GM19240 (cell line): ENCODE measurements around the gene CEP72.
"Not testable (repeated sequence)": the region's sequence is repeated elsewhere in the genome, so short reads cannot be mapped to it uniquely, and the experiment has no call there.

Experiments
- DNase-seq: peaks from one replicate; pipeline ENCODE4 v3.0.0; 2011; ENCODE audit warnings: low spot score; ENCODE audit not compliant: insufficient read length

CEP72 gene

DNA sequence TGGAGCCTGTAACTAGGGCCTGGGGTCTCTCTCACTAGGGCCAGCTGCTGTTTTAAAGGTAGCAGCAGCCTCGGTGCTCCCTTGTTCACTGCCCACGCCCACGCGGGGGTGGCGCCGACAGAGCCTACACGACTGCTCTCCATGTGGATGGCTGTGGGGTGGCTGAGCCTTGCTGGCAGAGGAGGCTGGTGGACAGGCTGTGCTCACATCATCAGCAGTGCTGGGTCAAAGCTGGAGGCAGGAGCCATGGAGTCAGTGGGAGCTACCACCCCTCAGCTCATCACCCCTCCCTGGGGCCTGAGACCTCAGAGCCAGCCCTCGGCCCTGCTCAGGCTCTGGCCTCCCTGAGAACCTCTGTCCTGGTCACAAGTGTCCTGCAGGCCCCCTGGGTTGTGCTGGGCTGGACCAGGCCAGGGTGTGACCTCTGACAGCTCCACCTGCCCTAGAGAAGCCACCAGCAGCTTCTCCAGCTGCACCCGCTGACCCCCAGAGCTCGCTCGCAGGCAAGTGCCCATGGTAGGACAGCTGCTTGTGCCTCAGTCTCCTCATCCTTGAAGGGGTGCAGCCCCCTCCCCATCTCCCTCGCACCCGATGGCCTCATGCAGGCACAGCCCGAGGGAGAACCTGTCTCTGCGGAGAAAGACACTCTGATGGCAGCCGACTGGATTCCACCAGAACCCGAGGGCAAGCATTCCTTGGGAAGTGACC, 70.7 kb downstream of the CEP72 start:
- not testable (repeated sequence) for DNase-seq

DNA sequence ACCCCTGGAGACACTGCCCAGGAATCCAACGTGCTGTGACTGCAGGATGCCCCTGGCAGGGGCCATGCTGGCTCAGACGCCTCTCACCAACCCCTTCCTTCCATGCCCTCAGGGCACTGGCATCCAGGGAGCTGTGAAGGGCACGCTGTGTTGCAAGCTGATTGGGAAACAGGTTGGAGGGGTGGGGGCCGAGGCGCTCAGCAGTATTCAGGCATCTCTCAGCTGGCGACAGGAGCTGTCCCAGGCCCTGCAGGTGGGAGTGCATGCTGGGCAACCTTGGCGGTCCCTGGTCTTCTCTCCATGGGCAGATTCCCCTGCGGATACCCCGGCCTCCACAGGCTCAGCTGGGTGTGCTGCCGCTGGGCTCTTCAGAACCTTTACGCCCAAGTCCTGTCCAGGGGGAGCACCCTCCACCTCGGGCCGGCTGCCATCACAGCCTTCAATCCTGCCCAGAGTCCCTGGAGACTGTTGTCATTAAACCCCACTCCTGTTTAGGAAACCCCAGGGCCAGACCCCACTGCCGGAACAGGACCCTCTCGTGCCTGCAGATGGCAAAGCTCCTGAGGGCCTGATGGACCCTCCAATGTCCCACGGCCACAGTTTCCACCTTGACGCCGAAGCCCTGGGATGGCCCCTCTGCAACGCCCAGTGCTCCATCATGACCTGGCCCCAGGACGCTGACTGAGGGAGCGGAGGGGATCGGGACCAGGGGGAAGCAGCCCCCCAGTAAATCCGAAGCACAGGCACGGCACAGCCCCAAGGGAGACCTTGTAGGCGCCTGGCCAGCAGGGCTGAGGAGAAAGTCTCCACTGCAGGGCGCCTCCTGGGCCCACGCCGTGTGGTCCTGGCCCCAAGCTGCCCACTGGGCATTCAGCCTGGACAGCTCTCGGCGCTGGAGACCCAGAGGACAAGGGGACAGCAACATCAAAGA, 71.7 kb downstream of the CEP72 start:
- no peak for DNase-seq

DNA sequence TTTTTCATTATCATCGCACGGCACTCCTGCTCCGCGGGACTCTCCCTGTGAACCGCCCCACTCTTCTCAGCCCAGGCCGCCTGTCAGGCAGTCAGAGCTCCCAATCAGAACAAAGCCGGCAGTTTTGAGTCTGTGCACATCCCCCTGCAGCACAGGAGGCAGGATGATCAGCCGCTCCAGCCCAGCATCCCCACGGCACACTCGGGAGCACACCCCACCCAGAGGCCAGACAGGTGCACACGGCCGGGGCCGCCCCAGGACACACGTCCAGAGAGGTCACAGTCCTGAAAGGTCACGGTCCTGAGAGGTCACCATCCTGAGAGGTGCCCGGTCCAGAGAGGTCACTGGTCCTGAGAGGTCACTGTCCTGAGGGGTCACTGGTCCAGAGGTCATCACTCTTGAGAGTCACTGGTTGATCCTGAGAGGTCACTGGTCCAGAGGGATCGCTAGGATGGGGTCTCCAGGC, 72.6 kb downstream of the CEP72 start:
- DNase-seq: no peak

DNA sequence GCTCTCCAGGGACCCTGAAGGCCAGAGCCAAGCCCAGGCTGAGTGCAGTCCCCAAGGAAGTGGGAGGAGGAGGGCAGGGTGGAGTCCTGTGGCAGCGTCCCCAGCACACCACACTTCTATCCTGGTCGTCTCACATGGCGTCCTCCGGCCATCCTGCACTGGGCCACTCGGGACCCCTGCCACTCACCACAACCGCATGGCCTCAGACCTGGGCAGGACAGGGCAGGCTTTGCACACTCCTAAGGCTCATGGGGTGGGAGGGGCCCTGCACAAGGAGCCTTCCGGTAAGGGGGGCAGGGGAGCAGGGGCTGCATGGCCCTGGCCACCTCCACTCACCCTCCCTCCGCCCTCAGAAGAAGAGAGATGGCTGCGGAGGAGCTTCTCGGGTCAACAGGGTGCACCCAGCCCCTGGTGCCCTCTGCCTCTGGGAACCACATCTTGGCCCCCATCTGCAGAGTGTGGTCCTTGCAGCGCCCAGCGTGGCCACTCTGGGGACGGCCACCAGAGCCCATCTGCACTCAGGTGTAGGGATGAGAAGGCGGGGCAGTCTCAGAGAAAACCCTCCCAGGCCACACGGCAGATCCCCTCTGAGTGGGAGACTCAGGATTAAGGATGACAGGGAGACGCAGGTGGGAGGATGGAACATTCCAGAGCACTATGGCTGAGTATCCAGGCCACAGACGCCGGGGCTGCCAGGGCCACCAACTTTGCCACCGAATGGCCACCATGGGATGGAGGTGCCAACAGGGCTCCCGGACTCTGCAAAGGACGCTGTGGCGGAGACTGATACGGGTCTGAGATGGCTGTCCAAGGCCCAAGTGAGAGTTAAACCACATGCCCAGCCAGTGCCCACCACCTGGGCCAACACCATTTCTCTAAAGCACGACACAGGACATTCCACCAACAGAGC, 73.4 kb downstream of the CEP72 start:
- no peak for DNase-seq

DNA sequence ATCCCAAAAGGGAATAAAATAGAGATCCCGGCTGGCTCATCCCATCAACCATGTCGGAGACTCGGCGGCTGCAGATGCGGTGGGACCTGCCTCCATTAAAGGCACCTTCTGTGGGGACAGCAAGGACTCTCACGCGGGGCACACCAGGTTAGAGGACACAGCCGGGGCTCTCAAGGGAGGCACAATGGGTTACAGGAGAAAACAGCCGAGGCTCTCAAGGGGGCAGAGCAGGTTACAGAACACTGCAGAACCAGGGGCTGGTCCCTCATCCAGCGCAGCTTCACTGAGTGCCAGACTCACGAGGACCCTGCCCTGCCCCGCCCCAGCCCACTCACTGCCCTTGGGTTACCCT, 74.0 kb downstream of the CEP72 start:
- not testable (repeated sequence) for DNase-seq

DNA sequence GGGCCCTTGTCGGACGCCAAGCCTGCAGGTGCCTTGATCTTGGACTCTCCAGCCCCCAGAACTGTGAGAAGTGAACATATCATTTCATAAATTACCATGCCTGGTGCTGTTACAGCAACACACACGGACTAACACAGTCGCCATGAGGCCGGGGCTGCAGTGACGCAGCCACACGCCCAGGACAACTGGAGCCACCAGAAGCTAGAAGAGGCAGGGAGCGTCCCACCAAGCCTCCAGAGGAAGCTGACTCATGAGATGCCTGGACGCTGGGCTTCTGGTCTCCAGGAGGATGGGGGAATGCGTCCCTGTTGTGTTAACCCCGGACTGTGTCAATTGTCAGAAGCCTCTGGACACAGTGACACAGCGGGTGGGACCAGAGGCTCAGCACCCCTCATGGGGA, 74.8 kb downstream of the CEP72 start:
- not testable (repeated sequence) for DNase-seq

DNA sequence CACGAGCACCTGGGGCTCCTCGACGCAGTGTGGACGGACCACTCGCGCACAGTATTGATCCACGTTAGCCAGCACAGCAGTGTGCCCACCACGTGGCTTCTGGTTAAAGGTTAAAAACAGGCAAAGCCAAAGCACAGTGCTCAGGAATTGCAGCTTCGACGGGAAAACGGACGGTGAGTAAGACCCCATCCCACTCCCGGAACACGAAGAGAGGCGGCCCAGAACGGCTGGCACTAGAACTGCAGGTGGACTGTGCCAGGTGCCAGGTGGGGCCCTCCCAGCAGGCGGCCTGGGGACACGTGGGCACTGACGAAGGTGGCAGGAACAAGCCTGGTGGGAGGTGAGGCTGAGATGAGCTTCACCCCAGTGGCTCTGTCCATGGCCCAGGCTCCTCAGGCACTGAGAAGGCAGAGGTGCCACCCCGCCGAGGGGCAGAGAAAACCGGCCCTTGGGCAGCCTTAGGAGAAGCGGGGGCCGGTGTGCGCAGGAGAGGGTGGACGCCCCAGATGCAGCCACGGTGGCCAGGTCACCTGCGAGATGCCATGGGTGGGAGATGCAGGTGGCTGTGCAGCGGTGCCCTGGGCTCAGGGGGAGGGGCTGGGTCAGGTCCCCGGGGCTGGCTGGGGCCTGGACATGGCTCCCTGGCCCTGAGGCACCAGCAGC, 76.3 kb downstream of the CEP72 start:
- DNase-seq: not testable (repeated sequence)

DNA sequence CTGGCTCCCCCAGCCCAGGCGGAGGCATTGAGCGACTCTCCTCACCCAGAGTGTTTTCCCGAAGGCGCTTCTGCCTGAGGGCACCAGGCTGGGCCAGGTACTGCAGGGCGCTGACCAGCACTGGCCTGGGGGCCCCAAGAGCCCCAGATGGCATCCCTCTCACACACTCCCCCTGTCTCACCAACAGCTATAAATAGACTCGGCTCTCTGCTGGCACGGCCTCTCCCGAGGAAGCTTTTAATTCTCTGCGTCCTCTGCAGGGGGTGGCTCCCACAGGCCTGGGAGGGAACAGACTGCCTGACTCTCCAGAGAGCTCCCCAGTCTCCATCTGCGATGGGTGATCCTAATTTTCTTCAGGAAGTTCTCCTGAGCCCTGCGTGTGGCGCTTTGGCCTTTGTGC, 78.2 kb downstream of the CEP72 start:
- not testable (repeated sequence) for DNase-seq

DNA sequence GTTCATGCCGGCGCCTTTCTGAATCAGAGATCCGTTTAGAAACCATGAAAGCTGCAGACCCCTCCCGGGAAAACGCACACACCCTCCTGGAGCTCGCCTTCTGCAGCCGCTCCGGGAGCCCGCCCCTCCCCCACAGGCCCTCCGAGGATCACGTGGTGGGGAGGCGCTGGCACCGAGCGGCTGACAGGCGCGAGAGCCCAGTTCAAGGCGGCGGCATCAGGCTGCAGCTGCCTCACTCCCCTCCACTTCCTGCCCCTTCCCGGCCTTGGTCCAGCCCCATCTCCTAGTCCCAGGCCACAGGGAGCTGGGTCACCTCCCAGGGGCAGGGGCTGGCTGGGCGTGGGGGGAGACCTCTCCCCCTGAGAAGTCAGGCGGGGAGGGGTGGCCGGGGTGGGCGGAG, 78.9 kb downstream of the CEP72 start:
- not testable (repeated sequence) for DNase-seq

DNA sequence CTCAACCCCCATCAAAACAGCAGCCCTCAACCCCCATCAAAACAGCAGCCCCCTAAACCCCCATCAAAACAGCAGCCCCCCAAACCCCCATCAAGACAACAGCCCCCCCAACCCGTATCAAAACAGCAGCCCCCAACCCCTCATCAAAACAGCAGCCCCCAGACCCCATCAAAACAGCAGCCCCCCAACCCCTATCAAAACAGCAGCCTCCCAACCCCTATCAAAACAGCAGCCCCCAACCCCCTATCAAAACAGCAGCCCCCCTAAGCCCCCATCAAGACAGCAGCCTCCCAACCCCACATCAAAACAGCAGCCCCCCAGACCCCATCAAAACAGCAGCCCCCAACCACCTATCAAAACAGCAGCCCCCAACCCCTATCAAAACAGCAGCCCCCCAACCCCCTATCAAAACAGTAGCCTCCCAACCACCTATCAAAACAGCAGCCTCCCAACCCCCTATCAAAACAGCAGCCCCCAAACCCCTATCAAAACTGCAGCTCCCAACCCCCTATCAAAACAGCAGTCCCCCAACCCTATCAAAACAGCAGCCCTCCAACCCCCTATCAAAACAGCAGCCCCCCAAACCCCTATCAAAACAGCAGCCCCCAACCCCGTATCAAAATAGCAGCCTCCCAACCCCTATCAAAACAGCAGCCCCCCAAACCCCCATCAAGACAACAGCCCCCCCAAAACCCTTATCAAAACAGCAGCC, 79.8 kb downstream of the CEP72 start:
- no peak for DNase-seq

DNA sequence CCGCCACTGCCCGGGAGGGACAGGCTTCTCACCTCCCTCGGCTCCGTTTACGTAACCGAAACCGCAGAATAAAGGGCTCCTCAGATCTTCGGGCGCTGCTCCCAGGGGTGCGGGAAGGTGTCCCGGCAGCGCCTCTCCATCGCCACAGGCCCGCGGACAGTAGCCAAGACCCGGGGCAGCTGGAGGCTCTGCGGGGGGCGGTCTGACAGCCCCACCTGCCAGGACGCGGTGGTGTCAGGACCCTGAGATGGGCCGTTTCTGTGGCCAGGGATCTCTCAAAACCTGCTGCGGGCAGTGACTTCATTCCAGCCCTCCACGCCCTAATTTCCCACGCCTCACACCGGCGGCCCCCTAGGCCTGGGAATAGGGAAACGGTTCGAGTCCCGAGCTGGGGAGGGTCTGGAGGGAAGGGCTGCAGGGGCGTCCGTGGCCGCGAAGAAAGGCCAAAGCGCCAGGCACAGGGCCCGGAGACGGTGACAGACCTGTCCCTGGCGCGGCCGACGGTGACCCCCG, 80.4 kb downstream of the CEP72 start:
- DNase-seq: not testable (repeated sequence)

DNA sequence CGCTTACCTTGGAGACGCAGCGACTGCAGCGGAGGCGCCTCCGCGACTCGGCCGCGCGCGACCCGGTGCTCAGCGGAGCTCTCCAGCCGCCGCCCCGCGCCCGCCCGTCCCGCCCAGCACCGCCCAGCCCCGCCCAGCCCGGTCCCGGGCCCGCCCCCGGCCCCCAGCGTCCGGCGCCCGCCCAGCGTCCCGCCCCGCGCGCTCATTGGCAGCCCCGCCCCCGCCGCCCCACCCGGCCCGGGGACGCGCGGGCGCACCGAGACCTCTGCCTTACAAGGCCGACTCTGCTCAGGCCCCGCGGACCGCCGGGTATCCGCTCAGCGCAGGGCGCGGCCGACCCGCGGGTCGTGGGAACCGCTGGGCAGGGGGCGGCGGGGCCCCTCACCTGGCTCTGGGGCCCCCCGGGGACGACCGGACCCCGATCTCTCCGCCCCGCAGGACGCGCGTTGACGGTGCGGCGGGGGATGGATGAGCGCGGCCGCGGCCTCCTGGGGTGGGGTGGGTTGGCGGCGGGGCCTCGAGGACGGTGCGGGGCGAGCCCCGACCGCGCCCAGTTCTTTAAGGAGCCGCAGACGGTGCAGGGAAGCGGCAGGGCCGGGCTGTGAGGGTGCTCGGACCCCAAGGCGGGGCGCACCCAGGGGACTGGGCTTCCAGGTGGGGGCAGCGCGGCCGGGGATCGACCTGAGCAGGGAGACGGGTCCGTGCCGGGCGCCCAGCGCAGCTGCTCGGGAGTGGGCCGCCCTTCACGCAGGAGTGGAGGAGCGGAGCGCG, 81.3 kb downstream of the CEP72 start, which contains the start of gene TPPP:
TSS of gene TPPP (minus strand) at position 82 of the 771 bp plus-strand sequence. CDS start 15,292 bp downstream, outside the sequence.
- peak; percentile 69 for DNase-seq

DNA sequence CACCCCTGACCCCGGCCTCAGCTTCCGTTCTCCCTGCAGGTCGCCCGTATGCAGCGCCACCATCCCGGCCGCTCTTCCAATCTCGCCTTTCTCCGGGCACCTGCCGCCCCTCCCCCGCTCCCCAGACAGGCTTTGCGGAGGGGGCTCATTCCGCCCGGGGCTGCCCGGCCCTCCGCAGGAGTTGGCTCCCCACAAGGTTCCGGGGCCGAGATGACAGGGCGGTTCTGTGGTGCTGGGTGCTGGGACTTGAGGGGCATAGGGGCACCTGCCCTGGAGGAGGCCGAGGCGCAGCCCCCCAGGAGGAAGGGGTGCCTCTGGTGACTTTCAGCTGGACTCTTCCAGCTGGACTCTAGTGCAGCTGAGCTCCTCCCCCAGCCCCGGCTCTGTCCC, 81.9 kb downstream of the CEP72 start:
- not testable (repeated sequence) for DNase-seq

DNA sequence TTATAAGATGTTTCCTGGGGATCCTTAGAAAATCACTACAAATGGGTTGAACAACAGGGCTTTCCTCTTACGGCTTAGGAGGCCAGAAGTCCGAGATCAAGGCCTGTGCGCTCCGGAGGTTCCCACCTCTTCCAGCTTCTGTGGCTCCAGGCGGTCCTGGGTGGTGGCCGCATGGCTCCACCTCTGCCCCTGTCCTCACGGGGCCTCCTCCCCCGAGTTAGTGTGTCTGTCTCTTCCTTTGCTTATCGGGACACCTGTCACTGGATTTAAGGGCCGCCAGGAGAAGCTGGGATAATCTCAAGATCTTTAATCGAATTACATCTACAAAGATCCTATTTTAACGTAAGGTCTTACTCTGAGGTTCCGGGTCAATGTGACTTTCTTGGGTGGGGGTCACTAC, 83.3 kb downstream of the CEP72 start:
- not testable (repeated sequence) for DNase-seq

DNA sequence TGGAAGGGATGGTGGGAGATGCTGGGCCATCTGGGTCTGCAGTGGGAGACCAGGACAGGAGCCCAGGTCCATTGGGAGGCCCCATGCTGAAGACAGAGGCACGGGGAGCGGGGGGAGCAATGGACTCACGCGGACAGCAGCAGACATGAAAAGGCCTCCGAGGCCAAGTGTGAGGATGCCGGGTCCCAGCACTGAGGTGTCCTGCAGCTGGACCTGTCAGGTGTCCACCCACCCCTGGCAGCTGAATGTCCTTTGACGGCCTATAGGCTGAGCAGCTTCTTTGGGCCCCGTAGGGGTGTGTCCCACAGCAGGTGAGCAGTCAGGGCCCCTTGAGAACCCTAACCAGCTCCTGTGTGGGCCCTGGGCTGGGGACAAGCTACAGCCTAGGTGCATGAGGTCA, 84.1 kb downstream of the CEP72 start:
- DNase-seq: not testable (repeated sequence)

DNA sequence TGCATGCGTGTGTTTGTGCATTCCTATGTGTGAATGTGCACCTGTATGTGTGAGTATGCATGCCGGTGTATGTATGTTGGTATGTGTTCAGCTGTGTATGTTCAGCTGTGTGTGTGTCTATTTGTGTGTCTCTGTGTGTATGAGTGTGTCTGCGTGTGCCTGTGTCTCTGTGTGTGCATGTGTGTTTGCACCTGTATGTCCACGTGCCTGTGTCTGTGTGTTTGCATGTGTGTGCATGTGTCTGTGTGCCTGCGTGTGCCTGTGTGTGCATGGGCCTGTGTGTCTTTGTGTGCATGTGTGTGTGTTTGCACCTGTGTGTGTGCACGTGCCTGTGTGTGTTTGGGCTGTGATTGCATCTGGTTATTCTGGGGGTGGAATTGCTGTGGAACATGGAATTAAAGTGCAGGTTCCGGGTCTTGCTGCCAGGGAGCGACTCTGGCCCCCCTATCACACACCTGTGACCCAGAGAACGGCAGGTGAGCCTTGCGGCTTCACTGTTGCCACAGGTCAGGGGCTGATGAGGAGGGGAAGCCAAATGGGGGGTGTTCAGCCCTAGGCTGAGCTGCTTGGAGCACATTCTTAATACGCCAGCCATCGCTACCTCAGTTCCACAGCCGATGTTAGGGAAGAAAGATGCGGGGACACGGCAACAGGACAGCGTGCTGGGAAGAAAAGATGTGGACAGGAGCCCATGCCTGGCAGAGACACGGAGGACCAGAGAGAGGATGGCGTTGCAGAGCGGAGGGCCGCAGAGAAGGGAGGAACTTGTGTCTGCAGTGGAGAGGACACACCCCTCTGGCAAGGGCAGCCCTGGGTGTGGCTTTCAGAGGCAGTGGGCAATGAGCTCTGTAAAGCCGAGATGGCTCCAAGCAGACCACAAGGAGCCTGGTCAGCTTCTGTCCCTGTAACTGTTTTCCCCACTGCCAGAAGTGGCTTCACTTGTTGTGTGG, 84.9 kb downstream of the CEP72 start:
- DNase-seq: not testable (repeated sequence)
